HG02938 (cell line): ENCODE measurements around the gene DPY19L2.
"Not testable (repeated sequence)": the region's sequence is repeated elsewhere in the genome, so short reads cannot be mapped to it uniquely, and the experiment has no call there.

ENCODE experiments used
- ATAC-seq: cut with Tn5 transposase; IDR thresholded peaks from one replicate; pipeline ENCODE4 v1.9.1; 2021; ENCODE audit warnings: mild to moderate bottlenecking, moderate library complexity; ENCODE audit not compliant: unreplicated experiment

The DPY19L2 gene

DNA sequence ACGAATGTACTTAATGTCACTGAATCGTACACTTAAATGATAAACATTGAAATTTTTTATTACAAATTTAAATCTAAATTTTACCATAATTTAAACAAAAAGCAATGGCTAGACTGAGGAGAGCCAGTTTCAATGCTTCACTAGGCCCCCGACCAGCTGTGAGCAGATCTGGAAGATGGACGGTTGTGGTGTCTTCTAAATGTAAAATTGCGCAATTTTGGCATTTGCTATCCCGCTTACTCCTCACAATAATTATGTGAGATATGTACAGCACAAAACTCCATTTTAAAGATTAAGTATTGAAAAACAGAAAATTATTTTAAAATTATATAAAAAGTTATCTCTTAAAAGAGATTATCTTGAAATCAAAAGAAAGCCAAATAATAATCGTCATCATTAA lies 5.3 kb downstream of the DPY19L2 start:
- ATAC-seq, result not testable (repeated sequence)

DNA sequence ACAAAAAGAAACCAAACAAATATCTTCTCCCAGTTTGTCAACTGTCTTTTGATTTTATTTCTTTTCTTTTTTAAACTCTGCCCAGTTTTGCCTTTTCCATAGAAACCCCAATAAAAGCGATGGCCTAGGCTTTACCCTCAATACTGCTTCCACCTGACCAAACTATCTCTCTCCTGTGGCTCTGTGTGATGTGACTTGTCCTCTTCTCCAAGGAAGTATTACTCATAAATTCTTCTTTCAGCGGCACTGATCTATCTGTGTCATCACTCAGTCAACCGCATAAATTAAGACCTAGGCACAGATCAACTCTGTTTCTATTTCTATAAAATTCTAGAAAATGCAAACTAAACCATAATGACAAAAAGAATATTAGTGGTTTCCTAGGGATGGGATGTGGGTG lies 9.8 kb downstream of the DPY19L2 start:
- ATAC-seq, result not testable (repeated sequence)

DNA sequence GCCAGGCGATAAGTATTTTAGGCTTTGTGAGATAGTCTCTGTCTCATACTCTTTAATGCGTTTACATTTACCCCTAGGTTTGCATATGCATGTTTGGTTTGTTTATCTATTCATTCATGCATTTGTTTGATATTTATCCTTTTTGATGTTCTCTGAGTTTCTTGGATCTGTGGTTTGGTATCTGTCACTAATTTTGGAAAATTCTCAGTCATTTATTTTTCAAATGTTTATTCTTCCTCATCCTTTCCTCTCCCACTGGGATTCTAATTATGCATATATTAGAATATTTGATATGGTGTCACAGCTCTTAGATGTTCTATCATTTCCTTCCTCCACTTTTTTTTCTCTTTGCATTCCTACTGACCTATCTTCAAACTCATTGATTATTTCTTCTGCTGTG lies 11.9 kb downstream of the DPY19L2 start:
- not testable (repeated sequence) for ATAC-seq

GRCh38 chr12:63655543-63656257 lies 12.6 kb downstream of the DPY19L2 start:
- ATAC-seq, result not testable (repeated sequence)

DNA sequence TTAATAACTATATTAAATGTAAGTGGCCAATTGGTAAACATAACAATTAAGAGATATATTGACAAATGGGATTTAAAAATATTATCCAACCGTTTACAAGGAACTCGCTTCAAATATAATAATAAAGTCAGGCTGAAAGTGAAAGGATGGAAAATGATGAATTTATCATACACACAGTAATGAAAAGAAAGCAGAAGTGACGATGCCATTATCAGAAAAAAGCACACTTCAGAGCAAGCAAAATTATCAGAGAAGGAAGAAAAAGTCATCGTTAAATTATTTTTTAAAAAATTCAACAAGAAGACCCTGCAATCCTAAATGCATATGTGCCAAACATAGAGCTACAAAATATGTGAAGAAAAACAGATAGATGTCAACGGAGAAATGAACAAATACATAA lies 13.8 kb downstream of the DPY19L2 start:
- ATAC-seq, result not testable (repeated sequence)

GRCh38 chr12:63649517-63649916 lies 18.8 kb downstream of the DPY19L2 start:
- not testable (repeated sequence) for ATAC-seq

- ATAC-seq, result not testable (repeated sequence)
These were observed 24.7 kb downstream of the DPY19L2 start for GRCh38 chr12:63643381-63644140.

DNA sequence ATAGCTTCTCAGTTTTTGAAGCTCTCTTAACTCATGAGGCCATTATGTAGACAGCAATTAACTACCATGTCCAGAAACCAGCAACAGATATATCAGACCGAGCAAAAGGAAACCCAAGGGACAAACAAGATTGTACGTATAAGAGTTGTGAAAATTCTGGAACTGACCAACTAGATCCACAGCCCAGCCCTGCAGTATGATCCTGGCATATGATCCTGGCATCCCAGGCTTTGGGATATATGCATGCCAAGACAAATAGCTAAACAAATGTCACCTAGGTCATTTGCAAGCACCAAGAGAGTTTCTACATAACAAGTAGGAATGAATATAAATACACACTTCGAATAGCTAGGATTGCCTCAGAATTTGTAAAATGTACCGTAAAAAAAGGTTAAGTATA lies 44.0 kb downstream of the DPY19L2 start:
- ATAC-seq, result not testable (repeated sequence)

DNA sequence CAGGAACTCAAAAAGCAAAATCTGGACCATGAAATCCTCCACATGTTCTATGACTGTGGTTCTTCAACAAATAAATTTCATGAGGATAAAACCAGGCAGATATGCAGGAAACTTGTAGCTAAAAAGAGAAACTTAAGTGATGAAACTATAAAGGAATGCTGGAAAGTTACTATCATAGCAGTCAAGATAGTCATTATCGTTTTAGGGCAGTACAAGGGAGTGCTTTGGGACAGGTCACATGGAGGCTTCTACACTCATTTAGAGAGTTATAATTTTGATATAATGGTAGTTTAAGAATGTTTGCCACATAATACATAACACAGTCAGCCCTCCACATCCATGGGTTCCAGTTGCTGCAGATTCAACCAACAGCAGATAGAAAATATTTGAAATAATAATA lies 52.7 kb downstream of the DPY19L2 start:
- ATAC-seq, result not testable (repeated sequence)

- ATAC-seq, result not testable (repeated sequence)
These were observed 57.0 kb downstream of the DPY19L2 start for GRCh38 chr12:63611285-63611684.

GRCh38 chr12:63609281-63609680 lies 59.0 kb downstream of the DPY19L2 start:
- ATAC-seq, result not testable (repeated sequence)

GRCh38 chr12:63604985-63605384 lies 63.3 kb downstream of the DPY19L2 start:
- not testable (repeated sequence) for ATAC-seq

GRCh38 chr12:63594828-63595227 lies 73.5 kb downstream of the DPY19L2 start:
- ATAC-seq, result not testable (repeated sequence)

DNA sequence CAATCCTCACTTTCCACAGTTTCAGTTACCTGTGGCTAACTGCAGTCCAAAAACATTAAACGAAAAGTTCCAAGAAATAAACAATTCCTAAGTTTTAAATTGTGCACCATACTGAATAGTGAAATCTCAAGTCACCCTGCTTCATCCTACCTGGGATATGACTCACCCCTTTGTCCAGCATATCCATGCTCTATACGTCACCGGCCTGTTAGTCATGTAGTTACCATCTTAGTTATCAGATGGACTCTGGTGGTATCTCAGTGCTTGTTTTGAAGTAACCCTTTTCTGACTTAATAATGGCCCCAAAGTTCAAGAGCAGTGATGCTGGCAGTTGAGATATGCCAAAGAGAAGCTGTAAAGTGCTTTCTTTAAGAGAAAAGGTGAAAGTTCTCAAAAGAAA lies 83.9 kb downstream of the DPY19L2 start:
- not testable (repeated sequence) for ATAC-seq

- ATAC-seq, result not testable (repeated sequence)
These were observed 85.0 kb downstream of the DPY19L2 start for GRCh38 chr12:63583289-63583688.

DNA sequence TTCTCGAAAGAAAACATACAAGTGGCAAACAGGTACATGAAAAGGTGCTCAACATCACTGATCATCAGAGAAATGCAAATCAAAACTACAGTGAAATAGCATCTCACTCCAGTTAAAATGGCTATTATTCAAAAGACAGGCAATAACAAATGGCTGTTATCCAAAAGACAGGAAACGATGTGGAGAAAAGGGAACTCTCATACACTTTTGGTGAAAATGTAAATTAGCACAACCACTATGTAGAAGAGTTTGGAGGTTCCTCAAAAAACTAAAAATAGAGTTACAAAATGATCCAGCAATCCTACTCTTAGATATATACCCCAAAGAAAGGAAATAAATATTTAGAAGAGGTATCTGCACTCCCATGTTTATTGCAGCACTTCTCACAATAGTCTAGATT lies 90.7 kb downstream of the DPY19L2 start:
- ATAC-seq, result not testable (repeated sequence)

DNA sequence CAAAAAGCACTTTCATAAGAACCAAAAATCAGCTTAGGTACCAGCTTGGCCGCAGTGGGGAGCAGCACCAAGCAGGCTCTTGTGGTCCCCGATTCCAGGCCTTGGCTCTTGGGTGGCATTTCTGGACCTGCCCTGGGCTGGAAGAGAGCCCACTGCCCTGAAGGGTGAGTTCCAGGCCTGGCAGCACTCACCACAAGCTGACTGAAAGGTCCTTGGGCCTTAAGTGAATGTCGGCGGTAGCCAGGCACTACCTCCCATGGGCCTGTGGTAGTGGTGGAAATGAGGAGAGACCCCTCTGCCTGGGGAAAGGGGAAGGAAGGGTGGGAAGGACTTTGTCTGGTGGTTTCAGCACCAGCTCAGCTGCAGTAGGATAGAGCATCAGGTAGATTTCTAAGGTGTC lies 96.3 kb downstream of the DPY19L2 start:
- not testable (repeated sequence) for ATAC-seq

GRCh38 chr12:63558445-63558844 lies 109.8 kb downstream of the DPY19L2 start:
- not testable (repeated sequence) for ATAC-seq

- not testable (repeated sequence) for ATAC-seq
These were observed 116.9 kb downstream of the DPY19L2 start for GRCh38 chr12:63551397-63551796.

GRCh38 chr12:63549034-63549433 lies 119.3 kb downstream of the DPY19L2 start:
- ATAC-seq, result not testable (repeated sequence)

GRCh38 chr12:63545298-63545916 lies 122.9 kb downstream of the DPY19L2 start:
- ATAC-seq, result not testable (repeated sequence)
